Umbilical cord (tissue), 2 donors: ENCODE measurements around the gene BATF3. TPM values are rescaled to one million over a fixed set of nuclear protein-coding genes. Genes with fewer than 3 reads are reported as not detected.
A peak's percentile ranks its signal among the peaks of the same experiment; 100 is the strongest.
"Not testable (repeated sequence)": the region's sequence is repeated elsewhere in the genome, so short reads cannot be mapped to it uniquely, and the experiment has no call there.

Experiments used
- DNase-seq: peaks from one replicate; pipeline ENCODE4 v3.0.0-alpha.2; 2015; ENCODE audit warnings: low spot score
- total RNA-seq: library from RNA; depleted of rRNA; stranded (reverse); fragments of >200 nt; gene quantifications from one replicate; pipeline ENCODE4 v1.2.3, GENCODE V29; 2014; ENCODE audit warnings: low replicate concordance; ENCODE audit not compliant: insufficient read depth

Gene BATF3
- total RNA-seq, 1 donor from 2014 or later = 44.8 TPM

- DNase-seq = no peak
Observed at GRCh38 chr1:212664409-212665199, 35.0 kb downstream of the BATF3 start.

GRCh38 chr1:212658250-212658649 lies 41.4 kb downstream of the BATF3 start:
- DNase-seq = not testable (repeated sequence)

GRCh38 chr1:212656730-212657129 lies 42.9 kb downstream of the BATF3 start:
- DNase-seq = no peak

GRCh38 chr1:212655668-212656440 lies 43.8 kb downstream of the BATF3 start:
- DNase-seq = no peak

GRCh38 chr1:212652609-212653008 lies 47.0 kb downstream of the BATF3 start:
- DNase-seq = no peak

- DNase-seq = no peak
Observed at GRCh38 chr1:212651977-212652376, 47.7 kb downstream of the BATF3 start.

- no peak for DNase-seq
Observed at GRCh38 chr1:212651521-212651920, 48.1 kb downstream of the BATF3 start.

GRCh38 chr1:212650228-212650627 lies 49.4 kb downstream of the BATF3 start:
- no peak for DNase-seq

GRCh38 chr1:212649020-212649419 lies 50.6 kb downstream of the BATF3 start:
- DNase-seq = no peak

- DNase-seq = no peak
Observed at GRCh38 chr1:212648431-212648830, 51.2 kb downstream of the BATF3 start.

GRCh38 chr1:212647004-212647403 lies 52.6 kb downstream of the BATF3 start:
- DNase-seq = no peak

- DNase-seq = no peak
Observed at GRCh38 chr1:212646588-212646987, 53.1 kb downstream of the BATF3 start.

- no peak for DNase-seq
Observed at GRCh38 chr1:212645546-212646543, 53.8 kb downstream of the BATF3 start.

GRCh38 chr1:212644866-212645545 lies 54.6 kb downstream of the BATF3 start:
- DNase-seq = no peak

GRCh38 chr1:212643877-212644276 lies 55.8 kb downstream of the BATF3 start:
- no peak for DNase-seq

- no peak for DNase-seq
Observed at GRCh38 chr1:212641956-212642355, 57.7 kb downstream of the BATF3 start.

- DNase-seq = no peak
Observed at GRCh38 chr1:212640223-212640878, 59.3 kb downstream of the BATF3 start.

- DNase-seq = not testable (repeated sequence)
Observed at GRCh38 chr1:212639524-212639923, 60.1 kb downstream of the BATF3 start.

GRCh38 chr1:212638492-212639151 lies 61.0 kb downstream of the BATF3 start:
- peak; percentile 72 for DNase-seq

- no peak for DNase-seq
Observed at GRCh38 chr1:212637902-212638301, 61.7 kb downstream of the BATF3 start.
